ENCODE measurements around the gene PTAFR. TPM values are rescaled to one million over a fixed set of nuclear protein-coding genes. Genes with fewer than 3 reads are reported as not detected.

Gene PTAFR
- total RNA-seq, 2 experiments from 2014 or later: 0.47 to 0.53 TPM

DNA sequence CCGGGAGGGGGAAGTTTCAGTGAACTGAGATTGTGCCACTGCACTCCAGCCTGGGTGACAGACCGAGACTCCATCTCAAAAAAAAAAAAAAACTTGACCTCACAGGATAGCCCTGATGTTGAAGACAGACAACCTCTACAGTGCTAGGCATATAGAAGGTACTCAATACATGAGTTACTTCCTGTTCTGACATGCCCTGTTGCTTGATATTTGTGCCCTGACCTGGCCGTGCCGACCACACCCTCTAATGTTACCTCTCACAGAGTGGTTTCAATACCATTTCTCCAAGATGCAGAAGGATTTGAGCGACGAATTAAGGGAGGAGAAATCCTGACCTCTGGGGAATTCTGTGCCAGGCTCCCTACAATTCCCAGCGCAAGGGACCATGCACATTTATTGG lies 5.2 kb downstream of the PTAFR start:
- TF ChIP-seq, protein P1, sequence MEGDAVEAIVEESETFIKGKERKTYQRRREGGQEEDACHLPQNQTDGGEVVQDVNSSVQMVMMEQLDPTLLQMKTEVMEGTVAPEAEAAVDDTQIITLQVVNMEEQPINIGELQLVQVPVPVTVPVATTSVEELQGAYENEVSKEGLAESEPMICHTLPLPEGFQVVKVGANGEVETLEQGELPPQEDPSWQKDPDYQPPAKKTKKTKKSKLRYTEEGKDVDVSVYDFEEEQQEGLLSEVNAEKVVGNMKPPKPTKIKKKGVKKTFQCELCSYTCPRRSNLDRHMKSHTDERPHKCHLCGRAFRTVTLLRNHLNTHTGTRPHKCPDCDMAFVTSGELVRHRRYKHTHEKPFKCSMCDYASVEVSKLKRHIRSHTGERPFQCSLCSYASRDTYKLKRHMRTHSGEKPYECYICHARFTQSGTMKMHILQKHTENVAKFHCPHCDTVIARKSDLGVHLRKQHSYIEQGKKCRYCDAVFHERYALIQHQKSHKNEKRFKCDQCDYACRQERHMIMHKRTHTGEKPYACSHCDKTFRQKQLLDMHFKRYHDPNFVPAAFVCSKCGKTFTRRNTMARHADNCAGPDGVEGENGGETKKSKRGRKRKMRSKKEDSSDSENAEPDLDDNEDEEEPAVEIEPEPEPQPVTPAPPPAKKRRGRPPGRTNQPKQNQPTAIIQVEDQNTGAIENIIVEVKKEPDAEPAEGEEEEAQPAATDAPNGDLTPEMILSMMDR (IDR thresholded peaks at IDR 0.05): no peak

DNA sequence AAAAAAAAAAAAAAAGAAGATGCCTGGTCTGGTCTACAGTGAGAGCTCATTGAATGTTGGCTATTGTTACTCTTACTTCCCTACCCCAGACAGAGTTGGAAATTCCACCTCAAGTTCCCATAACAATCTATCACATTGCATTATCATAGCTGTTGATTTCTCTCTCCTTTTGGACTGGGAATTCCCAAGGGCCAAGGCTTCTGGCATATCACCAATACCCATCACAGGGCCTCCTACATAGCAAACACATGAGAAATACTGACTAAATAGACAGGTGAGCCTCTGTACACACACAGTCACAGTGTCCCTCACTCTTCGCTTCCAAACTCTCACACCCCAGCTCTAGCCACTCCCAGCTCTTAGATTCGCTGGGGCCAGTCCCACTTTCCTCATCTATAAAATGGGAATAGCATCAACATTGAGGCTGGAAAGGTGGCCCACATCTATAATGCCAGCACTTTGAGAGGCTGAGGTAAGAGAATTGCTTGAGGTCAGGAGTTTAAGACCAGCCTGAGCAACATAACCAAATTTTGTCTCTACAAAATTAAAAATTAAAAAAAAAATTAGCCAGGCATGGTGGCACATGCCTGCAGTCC lies 6.4 kb downstream of the PTAFR start:
- POLR2A ChIA-PET: interaction anchor here (1.2 kb wide), 2 partner anchors 30 to 82 kb away, joined by 5 to 7 read pairs; partner anchors contain the start of gene EYA3

More for the DNA sequence above, 5.2 kb downstream of the PTAFR start:
- Histone ChIP-seq H3K9me3 (ENCODE audit: control insufficient read depth in 1 of 2, insufficient read depth in 1 of 2, low read length in 2 of 2) (no peaks in the 10 kb centered on the region), H3K27ac (ENCODE audit: low read depth in 1 of 2, low read length in 2 of 2) (no peak overlapping the region), H3K4me1 (ENCODE audit: insufficient read depth, low read length) (peaks cover 46% of the 10 kb centered on the region), H3K36me3 (ENCODE audit: insufficient read depth, low read length) (no peaks in the 10 kb centered on the region), H3K4me3 (ENCODE audit: low read length) (no peak overlapping the region), H3K27me3 (ENCODE audit: control insufficient read depth in 1 of 2, insufficient read depth in 2 of 2, low read length in 2 of 2) (no peaks in the 10 kb centered on the region)
- Mint-ChIP-seq H3K36me3 (ENCODE audit: low read depth) (no peaks in the 10 kb centered on the region), H3K27me3 (no peaks in the 10 kb centered on the region), H3K4me3 (no peak overlapping the region), H3K4me1 (ENCODE audit: low read depth) (peaks cover 44% of the 10 kb centered on the region), H3K27ac (no peak overlapping the region), H3K9me3 (no peaks in the 10 kb centered on the region)
- ChIA-PET CTCF (interaction anchor here (1.2 kb wide), 1 partner anchor 10 kb away, joined by 3 read pairs; no protein-coding TSS in a partner anchor), POLR2A (no interaction called here)
- ATAC-seq (ENCODE audit: poor library complexity) (no peak), DNase-seq (no peak)
- intact Hi-C loops (cut with DNase I, micrococcal nuclease): no loop called here

DNA sequence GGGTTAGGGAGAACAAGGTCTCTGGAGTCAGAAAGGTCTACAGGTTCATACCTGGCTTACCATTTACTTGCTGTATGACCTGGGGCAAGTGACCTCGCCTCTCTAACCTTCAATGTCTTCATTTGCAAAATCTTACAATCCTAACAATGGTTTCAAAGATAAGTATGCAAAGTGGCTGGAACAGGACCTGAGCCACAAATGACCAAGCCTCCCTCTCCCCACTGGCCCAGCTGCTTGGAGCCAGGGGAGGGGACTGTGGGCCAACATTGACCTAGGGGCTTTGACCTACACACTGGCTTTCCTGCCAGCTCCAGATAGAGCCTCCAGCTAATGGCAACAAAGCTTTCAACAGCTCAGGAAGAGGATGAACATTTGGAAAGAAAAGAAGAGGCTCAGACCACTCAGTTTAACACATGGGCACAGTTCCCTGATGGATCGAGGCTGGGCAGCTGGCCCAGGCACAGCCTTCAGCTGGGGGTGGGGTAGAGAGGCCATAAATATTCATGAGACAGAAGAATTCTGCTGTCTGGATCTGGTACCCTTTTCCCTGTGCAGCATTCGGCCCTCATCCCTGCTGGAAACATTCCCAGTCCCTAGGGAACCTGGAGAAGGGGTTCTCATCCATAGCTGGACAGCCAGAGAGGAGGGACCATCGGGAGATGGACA lies 12.9 kb downstream of the PTAFR start:
- Histone ChIP-seq H3K36me3 (ENCODE audit: insufficient read depth, low read length) (no peaks in the 10 kb centered on the region), H3K4me1 (ENCODE audit: insufficient read depth, low read length) (peaks cover 3% of the 10 kb centered on the region), H3K4me3 (ENCODE audit: low read length) (no peak overlapping the region), H3K9me3 (ENCODE audit: control insufficient read depth in 1 of 2, insufficient read depth in 1 of 2, low read length in 2 of 2) (no peaks in the 10 kb centered on the region), H3K27ac (ENCODE audit: low read depth in 1 of 2, low read length in 2 of 2) (no peak overlapping the region), H3K27me3 (ENCODE audit: control insufficient read depth in 1 of 2, insufficient read depth in 2 of 2, low read length in 2 of 2) (no peaks in the 10 kb centered on the region)
- Mint-ChIP-seq H3K4me3 (no peak overlapping the region), H3K9me3 (no peaks in the 10 kb centered on the region), H3K4me1 (ENCODE audit: low read depth) (peaks cover 9% of the 10 kb centered on the region), H3K27me3 (peaks cover 15% of the 10 kb centered on the region), H3K36me3 (ENCODE audit: low read depth) (no peaks in the 10 kb centered on the region), H3K27ac (no peak overlapping the region)
- DNase-seq (no peak), ATAC-seq (ENCODE audit: poor library complexity) (no peak)
- ChIA-PET POLR2A (no interaction called here), CTCF (no interaction called here)
- intact Hi-C loops (cut with DNase I, micrococcal nuclease): no loop called here
- TF ChIP-seq, protein P1 (IDR thresholded peaks at IDR 0.05): no peak

More for the DNA sequence above, 6.4 kb downstream of the PTAFR start:
- Mint-ChIP-seq H3K27ac (no peak overlapping the region), H3K9me3 (no peaks in the 10 kb centered on the region), H3K4me1 (ENCODE audit: low read depth) (peaks cover 44% of the 10 kb centered on the region), H3K36me3 (ENCODE audit: low read depth) (no peaks in the 10 kb centered on the region), H3K27me3 (no peaks in the 10 kb centered on the region), H3K4me3 (peak overlapping the region; percentile 35)
- Histone ChIP-seq H3K4me3 (ENCODE audit: low read length) (no peak overlapping the region), H3K4me1 (ENCODE audit: insufficient read depth, low read length) (peaks cover 46% of the 10 kb centered on the region), H3K27me3 (ENCODE audit: control insufficient read depth in 1 of 2, insufficient read depth in 2 of 2, low read length in 2 of 2) (no peaks in the 10 kb centered on the region), H3K27ac (ENCODE audit: low read depth in 1 of 2, low read length in 2 of 2) (no peak overlapping the region), H3K36me3 (ENCODE audit: insufficient read depth, low read length) (no peaks in the 10 kb centered on the region), H3K9me3 (ENCODE audit: control insufficient read depth in 1 of 2, insufficient read depth in 1 of 2, low read length in 2 of 2) (no peaks in the 10 kb centered on the region)
- DNase-seq: peak in 2 of 14 experiments; percentile 36 to 45
- TF ChIP-seq, protein P1 (IDR thresholded peaks at IDR 0.05): no peak
- intact Hi-C loops (cut with DNase I, micrococcal nuclease): no loop called here
- no peak for ATAC-seq (ENCODE audit: poor library complexity)
- CTCF ChIA-PET: interaction anchor here (1.2 kb wide), 1 partner anchor 9 kb away, joined by 3 read pairs; no protein-coding TSS in a partner anchor

All from CD4-positive, alpha-beta T cell (primary cell).